Thymus (tissue), 11 donors: ENCODE measurements around the gene BIRC3. TPM values are rescaled to one million over a fixed set of nuclear protein-coding genes. Genes with fewer than 3 reads are reported as not detected.
A peak's percentile ranks its signal among the peaks of the same experiment; 100 is the strongest.
"Not testable (repeated sequence)": the region's sequence is repeated elsewhere in the genome, so short reads cannot be mapped to it uniquely, and the experiment has no call there.

Source experiments
- DNase-seq, 9 donors: peaks; one replicate each; pipeline ENCODE4 v3.0.0-alpha.2; 2013; ENCODE audit warnings: low spot score in 9 of 9, low read depth in 6 of 9, missing footprints in 1 of 9
- H3K27ac ChIP-seq, 2 donors: one replicate each; pipeline ENCODE4 v1.5.1; 2013; ENCODE audit warnings: control low read depth in 1 of 2, low read depth in 1 of 2, low read length in 1 of 2, mild to moderate bottlenecking in 1 of 2, moderate library complexity in 1 of 2
- H3K27me3 ChIP-seq, 2 donors: one replicate each; pipeline ENCODE4 v1.5.1; 2013; ENCODE audit warnings: low read length in 1 of 2; ENCODE audit not compliant: control insufficient read depth in 2 of 2, insufficient read depth in 1 of 2
- H3K36me3 ChIP-seq, 2 donors: one replicate each; pipeline ENCODE4 v1.5.1; 2013; ENCODE audit warnings: low read length in 1 of 2, mild to moderate bottlenecking in 1 of 2, moderate library complexity in 1 of 2; ENCODE audit not compliant: control insufficient read depth in 2 of 2, insufficient read depth in 2 of 2
- H3K4me1 ChIP-seq, 2 donors: one replicate each; pipeline ENCODE4 v1.5.1; 2013; ENCODE audit warnings: low read length in 2 of 2; ENCODE audit not compliant: control insufficient read depth in 2 of 2, insufficient read depth in 2 of 2
- H3K4me3 ChIP-seq, 2 donors: one replicate each; pipeline ENCODE4 v1.5.1; 2013; ENCODE audit warnings: low read length in 2 of 2, control low read depth in 1 of 2, mild to moderate bottlenecking in 1 of 2
- H3K9me3 ChIP-seq, 2 donors: one replicate each; pipeline ENCODE4 v1.5.1; 2013; ENCODE audit warnings: low read length in 1 of 2, mild to moderate bottlenecking in 1 of 2; ENCODE audit not compliant: control insufficient read depth in 2 of 2, insufficient read depth in 1 of 2
- WGBS: extraction: QIAGEN DNeasy Blood & Tissue Kit; methylation state at CpG from one replicate; pipeline ENCODE4 v1.1.7; 2013; 5-methylcytosine and 5-hydroxymethylcytosine counted together
- polyA plus RNA-seq: library from polyadenylated mRNA; stranded (reverse); fragments of 200-250 nt; gene quantifications from one replicate; pipeline ENCODE4 v1.2.3, GENCODE V29; 2013
- total RNA-seq: library from RNA; stranded (reverse); fragments of 120-200 nt; gene quantifications from one replicate; pipeline ENCODE4 v1.2.4, GENCODE V29; 2013
- donor health status: healthy.

The BIRC3 gene
- total and polyA plus RNA-seq, 2 donors, result 63.6 to 73.7 TPM

- DNase-seq, result peak in 2 of 9 donors; percentile 30 to 59
- Histone ChIP-seq H3K27ac (no peak overlapping the region), H3K27me3 (no peaks in the 10 kb centered on the region), H3K36me3 (peaks cover 19 to 50% of the 10 kb centered on the region in 2 donors), H3K9me3 (no peaks in the 10 kb centered on the region), H3K4me3 (no peak overlapping the region), H3K4me1 (no peaks in the 10 kb centered on the region)
- 73% methylated on average over 6 of the region's 6 CpGs for WGBS
These were observed 50.1 kb downstream of the BIRC3 start for GRCh38 chr11:102367364-102367763.

- Histone ChIP-seq H3K9me3 (no peaks in the 10 kb centered on the region), H3K4me1 (no peaks in the 10 kb centered on the region), H3K27ac (no peak overlapping the region), H3K4me3 (no peak overlapping the region), H3K27me3 (no peaks in the 10 kb centered on the region), H3K36me3 (peaks cover 19 to 43% of the 10 kb centered on the region in 2 donors)
- DNase-seq, result no peak
- 97% methylated on average over 3 of the region's 3 CpGs for WGBS
These were observed 51.2 kb downstream of the BIRC3 start for GRCh38 chr11:102368472-102368871.

GRCh38 chr11:102374633-102375424, 57.5 kb downstream of the BIRC3 start:
- H3K4me3 ChIP-seq, DNase-seq, H3K4me1 ChIP-seq, H3K27me3 ChIP-seq, H3K9me3 ChIP-seq, H3K27ac ChIP-seq: not testable (repeated sequence)
- peaks cover 15 to 31% of the 10 kb centered on the region in 2 donors for H3K36me3 ChIP-seq
- WGBS, result 91% methylated on average over 31 of the region's 31 CpGs

- Histone ChIP-seq H3K27ac (no peak overlapping the region), H3K36me3 (peaks cover 18 to 39% of the 10 kb centered on the region in 2 donors), H3K9me3 (no peaks in the 10 kb centered on the region), H3K4me3 (no peak overlapping the region), H3K4me1 (peaks cover 0 to 5% of the 10 kb centered on the region in 2 donors), H3K27me3 (no peaks in the 10 kb centered on the region)
- no peak for DNase-seq
- WGBS, result 96% methylated on average over 5 of the region's 5 CpGs
These were observed 58.6 kb downstream of the BIRC3 start for GRCh38 chr11:102375720-102376399.

GRCh38 chr11:102377891-102378290, 60.6 kb downstream of the BIRC3 start:
- H3K27ac ChIP-seq, result no peak overlapping the region
- peaks cover 0 to 5% of the 10 kb centered on the region in 2 donors for H3K4me1 ChIP-seq
- WGBS, result 97% methylated on average over 2 of the region's 2 CpGs
- no peak for DNase-seq
- no peaks in the 10 kb centered on the region for H3K27me3 ChIP-seq
- no peaks in the 10 kb centered on the region for H3K9me3 ChIP-seq
- peaks cover 26 to 53% of the 10 kb centered on the region in 2 donors for H3K36me3 ChIP-seq
- H3K4me3 ChIP-seq, result no peak overlapping the region

GRCh38 chr11:102378818-102379217, 61.5 kb downstream of the BIRC3 start:
- peaks cover 0 to 5% of the 10 kb centered on the region in 2 donors for H3K4me1 ChIP-seq
- H3K27ac ChIP-seq, result no peak overlapping the region
- H3K27me3 ChIP-seq, result no peaks in the 10 kb centered on the region
- H3K36me3 ChIP-seq, result peaks cover 26 to 56% of the 10 kb centered on the region in 2 donors
- no peak overlapping the region for H3K4me3 ChIP-seq
- DNase-seq, result no peak
- H3K9me3 ChIP-seq, result no peaks in the 10 kb centered on the region

- Histone ChIP-seq H3K36me3 (peaks cover 31 to 62% of the 10 kb centered on the region in 2 donors), H3K27me3 (no peaks in the 10 kb centered on the region), H3K9me3 (no peaks in the 10 kb centered on the region), H3K4me3 (no peak overlapping the region), H3K27ac (no peak overlapping the region), H3K4me1 (peaks cover 0 to 13% of the 10 kb centered on the region in 2 donors)
- WGBS, result 98% methylated on average over 3 of the region's 3 CpGs
- no peak for DNase-seq
These were observed 65.1 kb downstream of the BIRC3 start for GRCh38 chr11:102382384-102382783.

GRCh38 chr11:102383839-102384238, 66.6 kb downstream of the BIRC3 start:
- Histone ChIP-seq H3K4me3 (no peak overlapping the region), H3K4me1 (peaks cover 0 to 13% of the 10 kb centered on the region in 2 donors), H3K36me3 (peaks cover 37 to 68% of the 10 kb centered on the region in 2 donors), H3K27me3 (no peaks in the 10 kb centered on the region), H3K9me3 (no peaks in the 10 kb centered on the region), H3K27ac (no peak overlapping the region)
- no peak for DNase-seq
- WGBS, result 94% methylated on average over 3 of the region's 3 CpGs

- no peaks in the 10 kb centered on the region for H3K27me3 ChIP-seq
- no peaks in the 10 kb centered on the region for H3K9me3 ChIP-seq
- H3K4me3 ChIP-seq, result no peak overlapping the region
- no peak for DNase-seq
- peaks cover 37 to 68% of the 10 kb centered on the region in 2 donors for H3K36me3 ChIP-seq
- H3K4me1 ChIP-seq, result peaks cover 0 to 13% of the 10 kb centered on the region in 2 donors
- H3K27ac ChIP-seq, result no peak overlapping the region
- 97% methylated on average over 15 of the region's 15 CpGs for WGBS
These were observed 67.3 kb downstream of the BIRC3 start for GRCh38 chr11:102384419-102385079.
